DMS153 treated with DMSO at 0.1 percent for 48 hours (cell line): ENCODE measurements around the gene AFAP1L1.

ENCODE experiments used
- DNase-seq: peaks from one replicate; lab custom pipeline; 2025; ENCODE audit not compliant: unreplicated experiment; lab: John Stamatoyannopoulos, UW

The AFAP1L1 gene

DNA sequence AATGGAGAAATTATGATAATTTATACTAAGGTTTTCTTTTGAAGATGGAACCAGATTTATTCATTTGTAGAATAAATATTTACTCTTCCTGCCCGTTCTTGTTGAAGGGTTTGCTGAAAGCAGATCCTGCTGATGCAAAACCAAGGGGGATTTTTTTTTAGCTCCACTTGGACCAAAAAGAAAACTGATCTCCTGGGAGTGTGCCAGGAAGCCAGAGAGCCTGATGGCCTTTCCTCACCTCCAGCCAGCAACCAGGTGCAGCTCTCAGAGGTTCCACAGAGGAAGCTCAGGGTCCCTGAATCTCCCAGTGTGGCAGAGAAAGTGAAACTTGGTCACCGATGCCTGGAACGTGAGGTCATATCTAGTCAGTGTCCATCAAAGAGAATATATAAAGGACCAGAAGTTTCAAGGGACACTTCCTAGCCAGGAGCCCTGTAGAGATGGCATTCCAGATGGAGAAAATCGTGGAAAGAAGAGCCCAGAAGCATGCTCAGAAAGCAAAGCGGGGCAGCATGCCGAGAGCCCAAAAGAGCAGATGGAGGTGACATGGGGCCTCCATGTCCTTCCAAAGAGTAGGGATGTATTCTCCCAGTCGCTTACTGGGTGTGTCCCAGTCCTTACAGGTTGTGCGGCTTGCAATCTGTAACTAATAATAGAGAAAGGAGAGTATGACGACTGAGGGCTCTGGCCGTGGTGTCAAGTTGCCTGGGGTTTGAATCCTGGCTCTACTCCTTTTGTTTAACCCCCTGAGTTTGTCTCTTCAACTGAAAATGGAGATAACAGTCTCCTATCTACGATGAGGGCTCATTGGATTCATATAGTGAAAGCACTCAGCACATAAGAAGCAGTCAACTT is 12.2 kb downstream of the AFAP1L1 start:
- DNase-seq: no peak

DNA sequence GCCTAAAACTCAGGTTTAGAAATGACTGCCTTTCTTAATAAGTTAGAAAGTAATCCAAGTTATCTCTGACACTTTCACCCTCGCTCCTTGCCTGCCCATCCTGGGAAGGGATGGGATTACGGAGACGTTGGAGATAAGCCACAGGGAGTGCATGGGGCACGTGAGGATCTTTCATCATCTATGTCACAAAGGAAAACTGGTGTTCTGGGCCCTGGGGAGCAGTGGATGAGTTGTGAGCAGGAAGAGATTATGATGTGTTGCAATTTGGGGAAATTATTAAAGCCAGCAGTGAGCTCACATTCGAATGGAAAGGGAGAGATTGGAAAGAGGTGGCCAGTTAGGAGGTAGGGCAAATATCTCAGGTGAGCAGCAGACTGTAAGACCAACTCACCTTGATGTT is 12.8 kb downstream of the AFAP1L1 start:
- DNase-seq: no peak

DNA sequence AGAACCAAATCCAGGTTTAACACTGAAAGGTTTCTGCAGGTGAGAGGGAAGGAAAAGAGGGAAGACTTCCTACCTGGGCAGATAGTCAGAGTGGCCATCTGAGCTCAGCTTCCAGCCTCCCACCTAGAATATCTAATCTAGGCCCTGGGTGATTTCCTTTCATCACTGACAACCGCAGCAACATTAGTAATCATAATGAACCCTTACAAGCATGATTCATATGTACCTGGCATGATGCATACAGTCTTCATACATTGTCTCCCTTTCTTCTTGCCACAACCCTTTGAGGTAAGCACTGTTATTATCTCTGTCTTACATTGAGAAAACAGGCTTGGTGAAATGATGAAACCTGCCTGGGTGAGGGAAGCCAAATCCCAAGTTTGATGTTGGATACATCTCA is 13.5 kb downstream of the AFAP1L1 start:
- DNase-seq: no peak

DNA sequence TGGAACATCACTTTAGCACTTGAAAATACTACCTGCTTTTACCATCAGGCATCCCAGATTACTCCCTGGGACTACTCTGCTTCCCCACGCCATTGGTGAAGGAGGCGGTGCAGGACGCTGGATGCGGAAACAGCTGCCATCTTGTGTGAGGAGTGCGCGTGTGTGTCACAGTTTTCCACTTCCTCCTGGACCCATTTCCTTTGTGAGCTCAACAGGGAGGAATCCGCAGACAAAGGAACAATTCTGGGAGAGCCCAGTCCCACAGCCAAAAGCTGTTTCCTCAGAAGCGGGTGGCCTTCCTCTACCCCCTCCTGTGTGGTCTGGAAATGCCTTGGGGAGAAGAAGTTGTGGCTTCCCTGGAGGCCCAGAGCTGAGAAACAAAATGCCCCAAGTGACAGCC is 16.8 kb downstream of the AFAP1L1 start:
- DNase-seq: no peak

DNA sequence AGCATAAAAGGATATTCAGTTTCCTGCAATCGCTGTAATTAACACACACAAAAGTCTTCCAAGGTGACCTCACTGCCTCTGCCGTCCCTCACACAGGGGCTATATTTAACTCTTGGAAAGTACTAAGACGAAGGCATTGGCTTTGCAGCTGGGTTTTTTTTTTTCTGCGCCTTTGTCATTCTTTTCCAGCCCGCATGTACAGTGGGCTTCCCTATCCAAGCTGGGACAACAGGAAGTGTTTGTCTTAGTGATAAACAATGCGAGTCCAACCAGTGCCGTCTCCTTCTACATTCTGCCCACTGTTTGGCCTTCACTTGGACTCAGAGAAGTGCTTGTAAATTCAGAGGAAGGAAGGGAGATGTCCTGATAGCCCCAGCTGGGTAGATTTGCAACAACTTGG is 17.6 kb downstream of the AFAP1L1 start:
- DNase-seq: no peak

DNA sequence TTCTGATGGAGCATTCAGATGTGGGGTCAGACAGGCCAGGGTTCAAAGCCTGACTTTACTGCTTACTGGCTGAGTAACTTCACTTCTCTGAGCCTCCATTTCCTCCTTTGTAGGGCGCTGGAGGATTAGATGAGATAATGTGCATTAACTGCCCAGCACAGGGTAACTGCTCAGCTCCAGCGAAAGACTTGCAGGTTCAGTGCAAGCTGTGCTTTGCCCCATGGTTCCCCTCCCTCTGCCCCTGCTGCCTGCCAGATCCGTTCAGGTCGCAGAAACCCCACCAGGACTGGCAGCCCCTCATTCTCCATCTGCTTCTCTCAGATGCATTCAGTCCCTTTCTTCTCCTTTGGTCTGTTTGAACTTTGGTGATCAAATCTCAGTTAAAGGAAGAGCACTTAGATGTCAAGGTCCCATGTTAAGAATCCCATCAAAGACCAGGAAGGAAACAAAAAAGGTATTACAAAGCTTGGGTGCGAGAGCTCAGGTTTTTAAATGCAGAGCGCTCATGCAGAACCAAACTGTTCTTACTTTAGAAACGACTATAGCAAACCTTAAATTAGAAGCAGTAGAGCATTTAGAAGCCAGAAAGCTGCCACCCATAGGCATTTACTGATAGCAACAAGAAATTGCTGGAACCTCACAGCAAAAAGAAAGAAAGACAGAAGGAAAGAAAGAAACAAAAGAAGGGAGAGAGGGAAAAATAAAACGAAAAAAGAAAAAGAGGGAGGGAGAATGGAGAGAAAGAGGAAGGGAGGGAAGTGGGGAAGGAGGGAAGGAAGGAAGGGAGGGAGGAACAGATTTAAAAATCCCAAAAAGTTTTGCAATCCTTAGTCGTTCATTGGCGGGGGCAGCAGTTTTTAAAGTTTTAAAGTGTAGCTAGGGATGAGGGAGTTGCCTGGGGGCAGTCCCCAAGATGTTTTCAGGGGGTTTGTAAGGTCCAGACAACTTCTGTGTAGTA is 23.5 kb downstream of the AFAP1L1 start:
- DNase-seq: no peak

DNA sequence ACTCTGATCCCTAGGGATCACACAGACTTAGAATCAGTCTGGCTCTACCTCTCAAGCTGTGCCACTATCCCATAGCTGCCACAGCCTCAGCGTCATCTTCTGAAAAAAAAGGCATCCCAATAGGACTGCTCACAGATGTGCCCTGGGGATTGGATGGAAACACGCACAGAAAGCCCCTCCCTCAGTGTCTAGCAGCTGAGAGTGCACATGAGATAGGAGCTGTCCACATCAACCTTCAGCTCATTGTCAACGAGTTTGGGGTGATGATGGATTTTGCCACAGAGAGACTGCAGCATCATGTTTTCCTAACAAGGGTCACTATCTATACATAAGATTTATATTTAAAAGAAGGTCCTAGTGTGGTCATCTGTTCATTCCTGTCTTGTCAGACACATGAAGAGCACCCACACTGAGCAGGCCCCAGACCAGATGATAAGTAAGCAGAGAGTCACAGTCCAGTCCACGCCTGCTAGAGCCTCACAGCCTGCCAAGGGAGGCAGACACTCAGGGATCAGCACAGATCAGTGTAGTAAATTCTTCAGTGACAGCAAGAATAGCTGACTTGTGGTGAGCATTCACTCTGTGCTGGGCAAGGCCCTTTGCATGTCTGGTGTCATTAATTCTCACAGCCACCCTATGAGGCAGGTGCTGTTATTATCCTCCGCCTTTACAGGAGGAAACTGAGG is 25.8 kb downstream of the AFAP1L1 start:
- no peak for DNase-seq

DNA sequence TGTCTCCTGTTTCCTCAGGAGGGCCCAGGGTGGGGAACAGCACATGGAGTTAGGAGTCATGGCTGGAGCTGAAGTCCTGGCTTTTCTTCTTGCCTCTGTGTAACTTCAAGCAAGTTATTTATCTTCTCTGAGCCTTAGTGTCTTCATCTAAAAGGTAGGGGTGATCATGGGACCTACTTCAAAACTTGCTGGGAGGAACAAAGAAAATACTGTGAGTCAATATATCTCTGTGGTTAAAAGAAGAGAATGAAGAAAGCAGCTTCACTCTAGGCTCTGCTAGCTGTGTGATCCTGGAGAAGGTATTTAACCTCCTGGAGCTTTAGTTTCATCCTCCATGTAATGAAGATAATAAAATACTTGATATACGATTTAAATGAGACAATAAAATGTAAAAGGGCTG is 26.5 kb downstream of the AFAP1L1 start:
- no peak for DNase-seq

DNA sequence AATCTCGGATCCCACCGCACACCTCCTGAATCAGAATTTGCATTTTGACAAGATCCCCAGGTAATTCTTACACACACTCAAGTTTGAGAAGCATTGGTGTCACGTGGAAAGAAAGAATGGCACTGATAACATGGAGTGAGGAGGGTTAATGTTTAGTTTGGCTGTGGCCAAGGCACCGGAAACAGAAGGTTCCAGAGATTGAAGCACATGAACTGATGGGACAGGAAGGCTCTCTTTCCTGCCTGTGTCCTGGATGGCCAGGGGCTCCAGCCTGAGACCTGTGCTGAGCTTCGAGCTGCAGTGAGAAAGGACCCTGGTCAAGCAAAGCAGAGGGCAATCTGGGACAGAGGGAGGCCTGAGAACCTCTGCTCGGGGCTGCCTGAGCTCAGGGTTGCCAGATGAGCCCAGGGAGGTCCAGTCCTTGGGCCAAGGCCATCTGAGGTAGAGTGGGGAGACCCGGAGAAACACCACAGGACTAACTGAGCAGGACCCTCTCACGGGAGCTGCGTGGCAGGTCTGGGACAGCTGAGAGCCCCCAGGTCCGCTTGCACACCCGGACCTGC is 27.3 kb downstream of the AFAP1L1 start:
- no peak for DNase-seq

DNA sequence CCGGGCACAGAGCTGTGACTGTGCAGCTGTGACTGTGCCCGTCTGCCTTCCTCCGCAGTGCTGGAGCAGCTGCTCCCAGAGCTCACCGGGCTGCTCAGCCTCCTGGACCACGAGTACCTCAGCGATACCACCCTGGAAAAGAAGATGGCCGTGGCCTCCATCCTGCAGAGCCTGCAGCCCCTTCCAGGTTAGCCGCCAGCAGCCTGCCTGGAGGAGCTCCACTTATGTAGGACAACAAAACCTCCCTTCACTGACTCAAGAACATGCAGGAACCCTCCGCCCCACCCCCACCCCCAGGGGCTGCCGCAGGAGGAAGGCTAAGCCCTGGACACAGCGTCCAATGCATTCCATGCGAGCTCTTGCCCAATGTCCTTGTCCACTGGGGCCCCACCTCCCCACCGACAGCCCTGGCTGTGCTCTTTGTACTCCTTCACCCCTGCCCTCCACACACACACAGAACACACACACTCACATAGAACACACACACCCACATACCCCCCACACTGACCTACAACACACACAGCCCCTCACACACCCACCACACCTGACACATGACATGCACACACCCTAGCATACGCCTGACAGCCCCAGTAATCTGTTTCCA is 27.9 kb downstream of the AFAP1L1 start:
- no peak for DNase-seq

DNA sequence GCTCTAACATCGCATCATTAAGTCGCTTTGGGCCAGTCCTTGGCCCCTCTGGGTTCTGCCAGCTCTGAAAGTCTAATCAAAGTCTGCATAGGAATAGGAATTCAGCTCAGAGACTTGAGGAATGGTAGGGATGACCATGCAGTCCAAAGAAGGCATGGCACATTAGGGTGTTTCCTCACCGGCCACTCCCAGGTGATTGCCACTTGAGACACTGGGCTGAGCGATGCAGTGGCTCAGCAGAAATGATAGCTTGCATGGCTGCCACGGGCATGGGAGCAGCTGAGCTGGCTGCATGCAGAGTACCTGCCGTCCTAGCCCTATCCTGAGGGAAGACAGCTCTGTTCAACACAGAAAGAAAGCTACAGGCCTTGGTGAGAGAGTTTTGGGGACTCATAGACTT is 28.8 kb downstream of the AFAP1L1 start:
- DNase-seq: no peak

DNA sequence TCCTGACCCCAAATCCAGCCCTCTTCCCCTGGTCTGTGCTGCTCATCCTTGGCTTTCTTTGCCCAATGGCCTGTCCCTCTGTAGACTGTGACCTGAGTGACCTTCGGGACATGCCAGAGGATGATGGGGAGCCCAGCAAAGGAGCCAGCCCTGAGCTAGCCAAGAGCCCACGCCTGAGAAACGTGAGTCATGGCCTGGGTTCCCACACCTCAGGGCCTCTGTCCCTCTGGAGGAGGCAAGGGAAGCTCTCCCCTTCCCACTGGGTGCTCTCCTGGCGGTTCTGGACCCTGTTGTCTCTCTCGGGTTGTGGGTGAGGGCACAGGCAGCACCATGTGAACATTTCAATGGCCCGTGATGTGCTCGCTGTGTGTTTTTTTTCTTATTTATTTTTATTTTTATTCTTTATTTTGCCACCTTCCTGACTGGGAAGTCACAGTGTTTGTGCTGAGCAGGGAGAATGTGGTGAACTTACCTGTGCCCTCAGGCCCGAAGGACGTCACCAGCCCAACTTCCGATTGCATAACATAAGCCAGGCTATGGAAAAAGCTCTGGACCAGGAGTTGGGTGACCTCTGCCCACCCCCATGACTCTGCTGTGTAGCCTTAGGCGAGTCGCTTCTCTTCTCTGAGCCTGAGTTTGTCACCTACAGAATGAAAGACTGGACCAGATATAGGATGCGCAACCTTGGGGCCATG is 29.5 kb downstream of the AFAP1L1 start:
- no peak for DNase-seq

DNA sequence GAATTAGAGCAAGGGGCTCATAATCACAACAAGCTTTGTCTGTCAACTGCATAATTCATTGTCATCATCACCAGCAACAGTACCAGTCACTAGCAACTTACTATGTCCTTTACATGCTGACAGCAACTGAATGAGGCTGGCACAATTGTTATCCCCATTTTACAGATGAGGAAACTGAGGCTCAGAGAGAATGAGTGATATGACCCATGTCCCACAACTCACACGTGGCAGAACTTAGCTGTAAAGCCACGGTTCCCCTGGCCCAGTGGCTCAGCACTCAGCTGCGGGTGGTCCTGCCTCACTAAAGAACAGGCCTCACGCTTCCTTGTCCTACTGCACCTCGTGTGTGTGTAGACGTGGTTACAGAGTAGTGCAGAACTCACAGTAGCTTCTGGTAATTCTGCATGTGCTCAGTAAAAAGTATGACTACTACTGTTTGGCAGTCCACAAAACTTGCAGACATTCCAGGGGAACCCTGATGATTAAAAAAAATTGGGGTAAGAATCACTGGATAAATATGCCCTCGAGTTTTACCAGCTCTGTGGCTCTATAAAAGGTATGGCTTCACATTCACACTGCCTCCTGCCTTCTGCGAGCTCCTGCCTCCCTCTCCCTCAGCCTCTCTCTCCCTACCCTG is 30.2 kb downstream of the AFAP1L1 start:
- no peak for DNase-seq

DNA sequence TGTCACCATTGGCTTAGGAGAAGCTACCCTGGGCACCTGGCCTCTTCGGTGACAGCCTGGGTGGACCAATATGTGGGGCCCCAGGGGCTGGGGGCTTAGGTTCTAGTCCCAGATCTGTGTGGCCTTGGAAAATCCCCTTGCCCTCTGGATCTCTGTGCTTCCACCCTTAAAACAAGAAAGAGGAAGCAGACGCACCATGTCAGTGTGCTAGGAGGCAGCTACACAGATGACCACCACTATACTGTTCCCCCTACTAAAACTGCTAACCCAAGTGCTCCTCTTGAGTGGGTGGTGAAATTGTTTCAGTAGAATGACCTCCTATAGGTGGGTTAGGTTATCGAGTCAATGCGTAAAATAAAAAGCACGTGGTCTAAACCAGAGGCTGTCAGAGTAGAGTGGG is 31.0 kb downstream of the AFAP1L1 start:
- DNase-seq: no peak

DNA sequence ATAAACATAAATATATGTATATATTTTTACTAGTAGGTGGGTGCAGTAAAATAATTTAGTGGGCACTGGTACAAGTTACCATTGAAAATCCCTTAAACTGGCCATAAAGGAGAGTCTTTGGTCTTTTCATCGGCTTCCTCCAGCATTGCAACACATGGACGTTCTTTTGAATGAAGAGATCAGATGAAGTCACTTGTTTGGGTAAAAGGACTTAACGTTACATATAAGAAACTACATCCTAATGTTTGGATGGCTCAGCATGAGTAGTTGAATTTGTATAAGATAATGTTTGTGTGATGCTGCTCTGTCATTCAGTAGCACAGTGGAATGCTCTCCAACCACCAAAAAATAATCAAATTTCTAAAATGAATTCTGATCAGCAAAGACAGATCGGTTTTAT is 31.6 kb downstream of the AFAP1L1 start:
- DNase-seq: no peak

DNA sequence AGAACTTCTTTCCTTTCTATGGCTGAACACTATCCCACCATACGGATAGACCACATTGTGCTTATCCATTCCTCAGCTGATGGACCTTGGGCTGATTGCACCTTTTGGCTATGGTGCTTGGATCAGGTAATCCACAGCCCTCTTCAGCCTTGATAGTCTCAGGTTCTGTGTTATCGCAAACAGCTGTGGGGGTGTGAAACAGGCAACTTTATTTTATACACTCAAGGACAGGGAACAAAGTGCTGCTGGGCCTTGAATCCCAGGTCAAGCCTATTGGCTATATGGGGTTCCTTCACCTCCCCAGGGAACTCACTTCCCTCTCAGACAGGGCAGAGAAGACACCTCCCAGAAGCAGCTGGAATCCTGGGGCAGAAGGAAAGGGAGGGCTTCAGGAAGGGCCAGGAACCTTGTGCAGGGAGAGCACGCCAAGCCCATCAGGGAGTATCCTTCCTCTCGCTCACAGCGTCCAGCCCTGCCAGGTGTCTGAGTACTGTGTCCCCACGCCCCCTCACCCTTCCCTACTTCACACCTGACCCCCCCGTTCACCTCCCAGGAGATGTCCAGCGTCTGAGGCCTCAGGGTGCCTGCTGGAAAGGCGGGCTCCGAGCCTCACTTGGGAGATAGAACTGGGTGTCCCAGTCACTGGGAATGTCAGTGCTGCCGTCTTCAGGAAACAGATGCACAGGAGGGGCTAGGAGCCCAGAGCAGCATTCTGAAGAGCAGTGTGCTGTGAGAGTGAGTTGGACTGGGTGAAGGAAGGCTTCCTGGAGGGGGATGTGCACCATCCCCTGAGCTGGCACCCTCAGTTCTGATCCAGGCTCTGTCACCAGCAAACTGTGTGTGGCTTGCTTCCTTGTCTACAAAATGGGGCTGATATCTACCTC is 32.8 kb downstream of the AFAP1L1 start:
- no peak for DNase-seq

DNA sequence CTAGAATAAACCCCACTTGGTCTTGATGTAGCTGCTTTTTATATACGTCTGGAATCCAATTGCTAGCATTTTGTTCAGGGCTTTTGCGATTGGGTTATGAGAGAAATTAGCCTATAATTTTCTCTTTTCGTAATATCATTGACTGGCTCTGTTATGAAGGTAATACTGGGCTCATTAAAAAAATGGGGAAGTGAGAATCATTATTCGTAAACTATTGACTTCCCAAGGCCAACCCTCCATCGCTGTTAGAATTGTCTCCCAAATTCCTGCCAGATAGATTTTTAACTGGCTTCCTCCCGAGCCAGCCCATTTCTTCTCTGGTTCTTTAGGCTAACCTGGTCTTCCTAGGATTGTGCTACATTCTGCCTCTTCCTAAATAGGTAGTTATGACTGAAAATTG is 37.7 kb downstream of the AFAP1L1 start:
- no peak for DNase-seq

DNA sequence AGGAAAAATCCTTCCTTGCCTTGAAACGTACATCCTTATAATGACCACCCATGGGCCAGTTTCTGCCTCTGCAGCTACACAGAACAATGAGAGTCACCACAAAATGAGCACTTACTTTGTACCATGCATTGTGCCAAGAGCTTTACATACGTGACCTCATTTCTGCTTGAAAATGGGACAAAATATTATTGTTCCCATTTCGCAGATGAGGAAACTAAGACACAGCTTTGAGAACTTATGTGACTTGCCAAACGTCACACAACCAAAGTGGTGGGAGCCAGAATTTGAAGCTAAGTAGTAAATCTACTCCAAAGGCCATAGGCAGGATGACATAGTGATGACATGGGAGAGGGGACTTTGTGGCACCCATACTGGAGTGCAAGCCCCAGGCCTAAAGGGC is 38.8 kb downstream of the AFAP1L1 start:
- DNase-seq: no peak
